Left ventricle myocardium inferior (tissue), 1 donor: ENCODE results near the gene SRR. TPM values are rescaled to one million over a fixed set of nuclear protein-coding genes. Genes with fewer than 3 reads are reported as not detected.
A peak's percentile ranks its signal among the peaks of the same experiment; 100 is the strongest.

ENCODE experiments used
- DNase-seq: peaks from one replicate; pipeline ENCODE4 v3.0.0-alpha.2; 2020
- H3K27ac ChIP-seq: fragments of 200-600 bp; replicated peaks from 2 replicates; pipeline ENCODE4 v1.8.0; 2021
- H3K27me3 ChIP-seq: fragments of 200-600 bp; 2 replicates; pipeline ENCODE4 v1.8.0; 2021; ENCODE audit warnings: low read depth
- H3K36me3 ChIP-seq: fragments of 200-600 bp; 2 replicates; pipeline ENCODE4 v1.8.0; 2021
- H3K4me1 ChIP-seq: fragments of 200-600 bp; 2 replicates; pipeline ENCODE4 v1.8.0; 2021
- H3K4me3 ChIP-seq: fragments of 200-600 bp; 2 replicates; pipeline ENCODE4 v1.8.0; 2021; ENCODE audit warnings: mild to moderate bottlenecking, moderate library complexity
- H3K9me3 ChIP-seq: fragments of 200-600 bp; replicated peaks from 2 replicates; pipeline ENCODE4 v1.8.0; 2021
- intact Hi-C: fragments of 100-400 bp; cut with micrococcal nuclease; formaldehyde crosslinking; loops from one replicate; pipeline ENCODE4 v1.11.0; 2022
- total RNA-seq: library from RNA; stranded (reverse); fragmentation: NEBNext Ultra II Directional; extraction: Animal tissue kit (Norgen Biotek cat#: 25700); gene quantifications from one replicate; pipeline ENCODE4 v1.2.1, GENCODE V29; 2021
- TF ChIP-seq, protein P1 (sequence below): fragments of 200-600 bp; IDR thresholded peaks from 2 replicates; pipeline ENCODE4 v1.8.0; 2021; ENCODE audit warnings: antibody characterized with exemption, mild to moderate bottlenecking, borderline replicate concordance
- donor health status: DM: no; HTN: yes; CAD: no; lungs with severe emphysema.

The SRR gene
- total RNA-seq, 1 donor from 2014 or later, result 8.2 TPM

GRCh38 chr17:2337544-2338314, 34.0 kb downstream of the SRR start:
- TF ChIP-seq, protein P1, sequence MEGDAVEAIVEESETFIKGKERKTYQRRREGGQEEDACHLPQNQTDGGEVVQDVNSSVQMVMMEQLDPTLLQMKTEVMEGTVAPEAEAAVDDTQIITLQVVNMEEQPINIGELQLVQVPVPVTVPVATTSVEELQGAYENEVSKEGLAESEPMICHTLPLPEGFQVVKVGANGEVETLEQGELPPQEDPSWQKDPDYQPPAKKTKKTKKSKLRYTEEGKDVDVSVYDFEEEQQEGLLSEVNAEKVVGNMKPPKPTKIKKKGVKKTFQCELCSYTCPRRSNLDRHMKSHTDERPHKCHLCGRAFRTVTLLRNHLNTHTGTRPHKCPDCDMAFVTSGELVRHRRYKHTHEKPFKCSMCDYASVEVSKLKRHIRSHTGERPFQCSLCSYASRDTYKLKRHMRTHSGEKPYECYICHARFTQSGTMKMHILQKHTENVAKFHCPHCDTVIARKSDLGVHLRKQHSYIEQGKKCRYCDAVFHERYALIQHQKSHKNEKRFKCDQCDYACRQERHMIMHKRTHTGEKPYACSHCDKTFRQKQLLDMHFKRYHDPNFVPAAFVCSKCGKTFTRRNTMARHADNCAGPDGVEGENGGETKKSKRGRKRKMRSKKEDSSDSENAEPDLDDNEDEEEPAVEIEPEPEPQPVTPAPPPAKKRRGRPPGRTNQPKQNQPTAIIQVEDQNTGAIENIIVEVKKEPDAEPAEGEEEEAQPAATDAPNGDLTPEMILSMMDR, result peak; percentile 21
- Histone ChIP-seq H3K9me3 (no peaks in the 10 kb centered on the region), H3K27me3 (no peaks in the 10 kb centered on the region), H3K27ac (peak overlapping the region; percentile 90), H3K36me3 (peaks cover 36% of the 10 kb centered on the region), H3K4me1 (peaks cover 38% of the 10 kb centered on the region), H3K4me3 (peak overlapping the region; percentile 77)
- intact Hi-C loops, result no loop called here
- DNase-seq, result peak; percentile 67

- TF ChIP-seq, protein P1, result no peak
- Histone ChIP-seq H3K27me3 (no peaks in the 10 kb centered on the region), H3K36me3 (peaks cover 30% of the 10 kb centered on the region), H3K27ac (peak overlapping the region; percentile 90), H3K9me3 (no peaks in the 10 kb centered on the region), H3K4me3 (peak overlapping the region; percentile 77), H3K4me1 (peaks cover 38% of the 10 kb centered on the region)
- DNase-seq, result no peak
- intact Hi-C loops, result no loop called here
These were observed 34.5 kb downstream of the SRR start for GRCh38 chr17:2338315-2338657.

DNA sequence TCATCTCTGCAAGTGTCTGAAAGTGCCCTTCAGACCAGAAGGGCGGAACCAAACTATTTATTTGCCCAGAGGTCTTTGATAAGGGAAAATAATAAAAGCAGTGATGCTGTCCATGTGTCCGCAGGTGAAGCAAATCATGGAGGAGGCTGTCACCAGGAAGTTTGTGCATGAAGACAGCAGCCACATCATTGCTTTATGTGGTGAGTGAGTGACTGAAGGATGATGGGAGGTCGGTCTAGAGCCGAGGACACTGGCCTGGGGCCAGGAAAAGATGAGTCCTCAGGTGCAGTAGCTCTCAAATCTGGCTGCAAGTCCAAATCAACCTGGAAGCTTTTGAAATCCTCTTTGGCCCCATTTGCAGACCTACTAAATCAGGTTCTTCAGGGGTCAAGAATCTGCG, 39.7 kb downstream of the SRR start:
- Histone ChIP-seq H3K36me3 (peaks cover 27% of the 10 kb centered on the region), H3K4me1 (peaks cover 13% of the 10 kb centered on the region), H3K9me3 (no peaks in the 10 kb centered on the region), H3K27me3 (no peaks in the 10 kb centered on the region), H3K27ac (no peak overlapping the region), H3K4me3 (no peak overlapping the region)
- TF ChIP-seq, protein P1, result no peak
- intact Hi-C loops, result no loop called here
- DNase-seq, result no peak

DNA sequence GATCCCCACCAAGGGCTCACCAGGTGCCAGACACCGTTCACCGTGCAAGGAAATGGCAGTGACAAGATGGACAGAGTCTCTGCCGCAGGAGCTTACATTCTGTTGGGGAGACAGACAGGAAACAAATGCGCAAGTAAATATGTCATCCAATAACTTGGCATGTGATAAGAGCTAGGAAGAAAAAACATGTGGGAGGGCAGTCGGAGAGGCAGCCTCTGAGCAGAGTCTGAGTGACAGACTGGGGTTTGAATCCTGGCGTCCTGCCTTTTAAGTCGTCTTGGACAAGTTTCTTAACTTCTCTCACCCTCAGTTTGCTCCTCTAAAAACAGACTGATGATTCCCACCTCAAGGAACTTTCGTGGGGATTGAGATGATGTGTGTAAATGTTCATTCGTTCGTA, 40.8 kb downstream of the SRR start:
- DNase-seq, result no peak
- Histone ChIP-seq H3K4me1 (peaks cover 12% of the 10 kb centered on the region), H3K4me3 (no peak overlapping the region), H3K27ac (no peak overlapping the region), H3K27me3 (no peaks in the 10 kb centered on the region), H3K9me3 (no peaks in the 10 kb centered on the region), H3K36me3 (peaks cover 27% of the 10 kb centered on the region)
- TF ChIP-seq, protein P1, result no peak
- intact Hi-C loops, result no loop called here

DNA sequence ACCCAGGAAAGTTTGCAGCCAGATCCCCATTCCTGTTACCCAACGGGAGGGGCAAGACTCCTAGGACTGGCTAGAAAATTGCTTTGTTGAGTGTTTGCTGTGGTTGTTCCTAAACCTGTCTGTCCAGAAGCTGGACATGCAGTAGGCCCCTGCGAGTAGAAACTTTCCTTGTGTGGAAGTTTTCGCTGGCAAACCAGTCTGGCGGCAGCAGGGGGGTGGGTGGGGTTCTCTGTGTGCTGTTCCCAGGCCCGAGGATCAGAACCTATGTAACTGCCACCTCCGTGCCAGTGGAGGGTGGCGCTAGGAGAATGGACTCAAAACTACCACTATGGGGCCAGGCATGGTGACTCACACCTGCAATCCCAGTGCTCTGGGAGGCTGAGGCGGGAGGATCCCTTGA, 42.7 kb downstream of the SRR start:
- TF ChIP-seq, protein P1, result no peak
- intact Hi-C loops, result no loop called here
- Histone ChIP-seq H3K4me1 (peaks cover 12% of the 10 kb centered on the region), H3K9me3 (no peaks in the 10 kb centered on the region), H3K27me3 (no peaks in the 10 kb centered on the region), H3K27ac (no peak overlapping the region), H3K36me3 (peaks cover 27% of the 10 kb centered on the region), H3K4me3 (no peak overlapping the region)
- DNase-seq, result no peak
